ENCODE results near the gene MAN2C1. TPM values are rescaled to one million over a fixed set of nuclear protein-coding genes. Genes with fewer than 3 reads are reported as not detected.
"Not testable (repeated sequence)": the region's sequence is repeated elsewhere in the genome, so short reads cannot be mapped to it uniquely, and the experiment has no call there.

Gene MAN2C1
- total RNA-seq, 1 donor from 2014 or later = 300 TPM

DNA sequence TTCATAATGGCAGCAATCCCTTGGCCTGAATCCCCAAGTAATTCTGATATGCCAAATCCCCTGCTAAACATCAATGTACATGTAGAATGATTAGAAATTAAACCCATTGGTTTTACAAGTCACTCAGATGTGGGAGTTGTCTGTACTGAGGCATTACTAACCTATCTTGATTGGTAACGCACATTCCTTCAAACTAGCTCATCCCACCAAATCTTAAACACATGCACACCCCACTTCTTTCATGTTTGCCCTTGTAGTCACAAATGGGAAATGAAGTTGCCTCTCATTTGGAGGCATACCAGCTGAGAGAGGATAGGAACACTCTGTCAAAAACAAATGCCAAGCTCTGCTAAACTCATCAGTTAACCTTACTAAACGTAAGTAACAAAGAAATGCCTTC, 29.1 kb upstream of the MAN2C1 start:
- H3K4me1 Mint-ChIP-seq (ENCODE audit: low read depth, unreplicated experiment) = no peaks in the 10 kb centered on the region
- TF ChIP-seq, protein P1, sequence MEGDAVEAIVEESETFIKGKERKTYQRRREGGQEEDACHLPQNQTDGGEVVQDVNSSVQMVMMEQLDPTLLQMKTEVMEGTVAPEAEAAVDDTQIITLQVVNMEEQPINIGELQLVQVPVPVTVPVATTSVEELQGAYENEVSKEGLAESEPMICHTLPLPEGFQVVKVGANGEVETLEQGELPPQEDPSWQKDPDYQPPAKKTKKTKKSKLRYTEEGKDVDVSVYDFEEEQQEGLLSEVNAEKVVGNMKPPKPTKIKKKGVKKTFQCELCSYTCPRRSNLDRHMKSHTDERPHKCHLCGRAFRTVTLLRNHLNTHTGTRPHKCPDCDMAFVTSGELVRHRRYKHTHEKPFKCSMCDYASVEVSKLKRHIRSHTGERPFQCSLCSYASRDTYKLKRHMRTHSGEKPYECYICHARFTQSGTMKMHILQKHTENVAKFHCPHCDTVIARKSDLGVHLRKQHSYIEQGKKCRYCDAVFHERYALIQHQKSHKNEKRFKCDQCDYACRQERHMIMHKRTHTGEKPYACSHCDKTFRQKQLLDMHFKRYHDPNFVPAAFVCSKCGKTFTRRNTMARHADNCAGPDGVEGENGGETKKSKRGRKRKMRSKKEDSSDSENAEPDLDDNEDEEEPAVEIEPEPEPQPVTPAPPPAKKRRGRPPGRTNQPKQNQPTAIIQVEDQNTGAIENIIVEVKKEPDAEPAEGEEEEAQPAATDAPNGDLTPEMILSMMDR (IDR thresholded peaks at IDR 0.05; ENCODE audit: partially characterized antibody, unreplicated experiment) = no peak
- no peaks in the 10 kb centered on the region for H3K9me3 Mint-ChIP-seq (ENCODE audit: unreplicated experiment)

GRCh38 chr15:75389791-75390382, 21.5 kb upstream of the MAN2C1 start:
- no peak for DNase-seq
- Mint-ChIP-seq H3K27ac (ENCODE audit: unreplicated experiment) (no peak overlapping the region), H3K27me3 (ENCODE audit: unreplicated experiment) (no peaks in the 10 kb centered on the region), H3K36me3 (ENCODE audit: unreplicated experiment) (no peaks in the 10 kb centered on the region), H3K4me3 (ENCODE audit: unreplicated experiment) (no peak overlapping the region), H3K9me3 (ENCODE audit: unreplicated experiment) (no peaks in the 10 kb centered on the region), H3K4me1 (ENCODE audit: low read depth, unreplicated experiment) (no peaks in the 10 kb centered on the region)
- TF ChIP-seq, protein P1 (IDR thresholded peaks at IDR 0.05; ENCODE audit: partially characterized antibody, unreplicated experiment) = no peak

More for the DNA sequence above, 29.1 kb upstream of the MAN2C1 start:
- no peaks in the 10 kb centered on the region for H3K27me3 Mint-ChIP-seq (ENCODE audit: unreplicated experiment)
- H3K27ac Mint-ChIP-seq (ENCODE audit: unreplicated experiment) = no peak overlapping the region
- no peak overlapping the region for H3K4me3 Mint-ChIP-seq (ENCODE audit: unreplicated experiment)
- H3K36me3 Mint-ChIP-seq (ENCODE audit: unreplicated experiment) = no peaks in the 10 kb centered on the region
- no peak for DNase-seq

GRCh38 chr15:75383986-75384385, 15.6 kb upstream of the MAN2C1 start:
- H3K9me3 Mint-ChIP-seq (ENCODE audit: unreplicated experiment); H3K4me3 Mint-ChIP-seq (ENCODE audit: unreplicated experiment); H3K36me3 Mint-ChIP-seq (ENCODE audit: unreplicated experiment); H3K4me1 Mint-ChIP-seq (ENCODE audit: low read depth, unreplicated experiment); H3K27me3 Mint-ChIP-seq (ENCODE audit: unreplicated experiment); H3K27ac Mint-ChIP-seq (ENCODE audit: unreplicated experiment); DNase-seq: not testable (repeated sequence)

- no peaks in the 10 kb centered on the region for H3K4me1 Mint-ChIP-seq (ENCODE audit: low read depth, unreplicated experiment)
- no peak overlapping the region for H3K4me3 Mint-ChIP-seq (ENCODE audit: unreplicated experiment)
- H3K9me3 Mint-ChIP-seq (ENCODE audit: unreplicated experiment) = no peaks in the 10 kb centered on the region
- H3K27me3 Mint-ChIP-seq (ENCODE audit: unreplicated experiment) = no peaks in the 10 kb centered on the region
- no peak for DNase-seq
- TF ChIP-seq, protein P1 (IDR thresholded peaks at IDR 0.05; ENCODE audit: partially characterized antibody, unreplicated experiment) = no peak
- H3K36me3 Mint-ChIP-seq (ENCODE audit: unreplicated experiment) = no peaks in the 10 kb centered on the region
- H3K27ac Mint-ChIP-seq (ENCODE audit: unreplicated experiment) = no peak overlapping the region
Measured at GRCh38 chr15:75380773-75381172, 12.4 kb upstream of the MAN2C1 start.

DNA sequence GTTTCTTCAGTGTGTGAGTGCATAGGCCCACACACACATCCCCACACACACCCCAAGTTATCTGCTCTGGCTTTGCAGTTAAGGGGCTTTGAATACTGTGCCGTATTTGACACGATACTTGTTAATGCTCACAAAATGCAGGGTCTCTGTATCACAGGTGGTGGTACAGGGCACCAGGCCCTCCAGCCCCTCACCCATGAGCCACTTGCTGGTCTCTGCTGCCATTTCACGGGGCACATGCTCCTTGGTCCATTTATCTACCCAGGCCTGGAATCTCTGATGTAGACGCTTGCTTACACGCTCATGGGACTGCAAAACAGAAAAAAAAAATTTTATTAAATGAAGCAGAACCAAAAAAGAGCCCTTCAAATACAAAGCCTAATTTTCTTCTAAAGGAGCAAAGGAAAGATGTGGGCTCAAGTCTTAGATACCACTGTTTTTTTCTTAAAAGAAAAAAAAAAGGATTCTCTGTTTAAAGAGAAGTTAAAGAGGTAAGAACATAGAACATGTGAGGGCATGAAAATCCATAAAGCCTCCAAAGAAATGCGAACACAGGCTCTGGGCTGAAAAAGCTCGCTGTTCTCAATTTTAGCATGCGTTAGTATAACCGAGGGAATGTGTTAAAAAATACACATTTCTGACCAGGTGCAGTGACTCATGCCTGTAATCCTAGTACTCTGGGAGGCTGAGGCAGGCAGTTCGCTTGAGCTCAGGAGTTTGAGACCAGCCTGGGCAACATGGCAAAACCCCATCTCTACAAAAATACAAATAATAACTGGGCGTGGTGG, 3.7 kb upstream of the MAN2C1 start:
- TF ChIP-seq, protein P1 (IDR thresholded peaks at IDR 0.05; ENCODE audit: partially characterized antibody, unreplicated experiment) = no peak
- Mint-ChIP-seq H3K4me1 (ENCODE audit: low read depth, unreplicated experiment) (peaks cover 2% of the 10 kb centered on the region), H3K4me3 (ENCODE audit: unreplicated experiment) (no peak overlapping the region), H3K27me3 (ENCODE audit: unreplicated experiment) (peaks cover 1% of the 10 kb centered on the region), H3K9me3 (ENCODE audit: unreplicated experiment) (peaks cover 7% of the 10 kb centered on the region), H3K27ac (ENCODE audit: unreplicated experiment) (no peak overlapping the region), H3K36me3 (ENCODE audit: unreplicated experiment) (no peaks in the 10 kb centered on the region)
- no peak for DNase-seq
